DMS114 treated with DMSO at 0.1 percent for 48 hours (cell line): ENCODE data around the gene GOLGA6A.
"Not testable (repeated sequence)": the region's sequence is repeated elsewhere in the genome, so short reads cannot be mapped to it uniquely, and the experiment has no call there.

ENCODE experiments used
- DNase-seq: peaks from one replicate; lab custom pipeline; 2025; ENCODE audit not compliant: unreplicated experiment; lab: John Stamatoyannopoulos, UW

GOLGA6A gene

GRCh38 chr15:74108111-74108510, 25.8 kb upstream of the GOLGA6A start:
- DNase-seq = no peak

- not testable (repeated sequence) for DNase-seq
Measured at GRCh38 chr15:74099963-74100733, 17.8 kb upstream of the GOLGA6A start.

GRCh38 chr15:74096753-74097474, 14.6 kb upstream of the GOLGA6A start:
- DNase-seq = not testable (repeated sequence)

GRCh38 chr15:74095610-74096009, 13.3 kb upstream of the GOLGA6A start:
- DNase-seq = not testable (repeated sequence)

GRCh38 chr15:74094567-74094966, 12.2 kb upstream of the GOLGA6A start:
- DNase-seq = not testable (repeated sequence)

- DNase-seq = not testable (repeated sequence)
Measured at GRCh38 chr15:74075781-74076180, 6.6 kb downstream of the GOLGA6A start.

- DNase-seq = not testable (repeated sequence)
Measured at GRCh38 chr15:74072614-74073337, 9.6 kb downstream of the GOLGA6A start.

- DNase-seq = not testable (repeated sequence)
Measured at GRCh38 chr15:74072132-74072531, 10.2 kb downstream of the GOLGA6A start.

- DNase-seq = not testable (repeated sequence)
Measured at GRCh38 chr15:74071645-74072044, 10.7 kb downstream of the GOLGA6A start.

GRCh38 chr15:74065684-74066411, 16.5 kb downstream of the GOLGA6A start:
- not testable (repeated sequence) for DNase-seq

GRCh38 chr15:74064822-74065221, 17.5 kb downstream of the GOLGA6A start:
- DNase-seq = not testable (repeated sequence)

GRCh38 chr15:74064183-74064582, 18.2 kb downstream of the GOLGA6A start:
- DNase-seq = not testable (repeated sequence)

GRCh38 chr15:74063425-74064146, 18.8 kb downstream of the GOLGA6A start:
- DNase-seq = not testable (repeated sequence)

- no peak for DNase-seq
Measured at GRCh38 chr15:74062671-74063070, 19.7 kb downstream of the GOLGA6A start.

- DNase-seq = no peak
Measured at GRCh38 chr15:74062236-74062635, 20.1 kb downstream of the GOLGA6A start.

- no peak for DNase-seq
Measured at GRCh38 chr15:74060251-74060650, 22.1 kb downstream of the GOLGA6A start.

- DNase-seq = not testable (repeated sequence)
Measured at GRCh38 chr15:74059050-74059833, 23.1 kb downstream of the GOLGA6A start.

- DNase-seq = not testable (repeated sequence)
Measured at GRCh38 chr15:74056330-74056729, 26.0 kb downstream of the GOLGA6A start.

GRCh38 chr15:74055804-74056203, 26.5 kb downstream of the GOLGA6A start:
- no peak for DNase-seq
